H1 (cell line): ENCODE results near the gene ZNF652. TPM values are rescaled to one million over a fixed set of nuclear protein-coding genes. Genes with fewer than 3 reads are reported as not detected.
A peak's percentile ranks its signal among the peaks of the same experiment; 100 is the strongest.

Experiments
- CTCF ChIA-PET: fragments of 300-600 bp; sonication (Branson Sonifier 250); formaldehyde crosslinking; loops from one replicate; lab custom pipeline; 2021; ENCODE audit not compliant: partially characterized antibody; lab: Charles Lee
- POLR2A ChIA-PET: fragments of 300-600 bp; sonication (Branson Sonifier 250); formaldehyde crosslinking; loops from one replicate; lab custom pipeline; 2021; ENCODE audit warnings: inconsistent platforms; ENCODE audit not compliant: partially characterized antibody; lab: Charles Lee
- DNase-seq, 2 experiments: peaks; one replicate each; pipeline versions ENCODE4 v3.0.0 to v3.0.0-alpha.2; 2010 to 2022; ENCODE audit warnings: low spot score in 2 of 2, low read depth in 1 of 2, mixed read lengths in 1 of 2
- FAIRE-seq: peaks from 2 replicates; lab custom pipeline; 2011; peaks lifted over from hg19 to GRCh38; lab: Jason Lieb, UNC
- H2AFZ ChIP-seq: 2 replicates; pipeline ENCODE4 v1.8.1; 2012; ENCODE audit warnings: low read length, inconsistent platforms
- H2AK5ac ChIP-seq: 2 replicates; pipeline ENCODE4 v1.6.1; 2013; ENCODE audit warnings: low read depth, low read length
- H2BK120ac ChIP-seq: replicated peaks from 2 replicates; pipeline ENCODE3; 2013; ENCODE audit warnings: low read depth, low read length, inconsistent platforms
- H2BK12ac ChIP-seq: 2 replicates; pipeline ENCODE4 v1.6.1; 2013; ENCODE audit warnings: low read depth, low read length
- H2BK15ac ChIP-seq: 2 replicates; pipeline ENCODE4 v1.6.1; 2013; ENCODE audit warnings: low read length
- H2BK20ac ChIP-seq: 2 replicates; pipeline ENCODE4 v1.6.1; 2013; ENCODE audit warnings: low read length
- H2BK5ac ChIP-seq: 2 replicates; pipeline ENCODE4 v1.6.1; 2013; ENCODE audit warnings: low read depth, low read length
- H3K14ac ChIP-seq: 2 replicates; pipeline ENCODE4 v1.6.1; 2013; ENCODE audit warnings: inconsistent platforms; ENCODE audit not compliant: insufficient read length
- H3K18ac ChIP-seq: 2 replicates; pipeline ENCODE4 v1.6.1; 2013; ENCODE audit warnings: low read length; ENCODE audit errors: extremely low read depth
- H3K23ac ChIP-seq: 2 replicates; pipeline ENCODE4 v1.6.1; 2013; ENCODE audit warnings: inconsistent platforms; ENCODE audit not compliant: insufficient read length
- H3K23me2 ChIP-seq: 2 replicates; pipeline ENCODE4 v1.6.1; 2013; ENCODE audit warnings: low read depth, low read length
- H3K27ac ChIP-seq: 2 replicates; pipeline ENCODE4 v1.6.1; 2011; ENCODE audit warnings: low read depth, low read length, inconsistent platforms
- H3K27me3 ChIP-seq, 4 experiments: replicated peaks in 1 of 4; 1 replicate in 1 of 4; 2 replicates in 3 of 4; pipeline versions ENCODE4 v1.6.1 to v1.8.1; 2011 to 2013; ENCODE audit warnings: low read length in 3 of 4, mild to moderate bottlenecking in 3 of 4, inconsistent platforms in 2 of 4, mixed read lengths in 2 of 4, moderate library complexity in 1 of 4; ENCODE audit not compliant: control insufficient read depth in 3 of 4, insufficient read depth in 3 of 4; ENCODE audit errors: extremely low read depth in 1 of 4
- H3K36me3 ChIP-seq, 4 experiments: 2 replicates each; pipeline versions ENCODE4 v1.6.1 to v1.8.1; 2011 to 2013; ENCODE audit warnings: mild to moderate bottlenecking in 4 of 4, low read length in 3 of 4, moderate library complexity in 2 of 4, control low read depth in 1 of 4, inconsistent platforms in 1 of 4; ENCODE audit not compliant: insufficient read depth in 4 of 4, control insufficient read depth in 2 of 4
- H3K4ac ChIP-seq: replicated peaks from 2 replicates; pipeline ENCODE3; 2013; ENCODE audit warnings: low read length, low read depth, mixed read lengths, inconsistent platforms; ENCODE audit not compliant: insufficient read length
- H3K4me1 ChIP-seq, 4 experiments: replicated peaks in 1 of 4; 1 replicate in 1 of 4; 2 replicates in 3 of 4; pipeline versions ENCODE4 v1.6.1 to v1.8.1; 2011 to 2013; ENCODE audit warnings: low read length in 3 of 4, inconsistent platforms in 2 of 4, mixed read lengths in 1 of 4; ENCODE audit not compliant: insufficient read depth in 4 of 4, control insufficient read depth in 3 of 4
- H3K4me2 ChIP-seq, 2 experiments: 2 replicates each; pipeline versions ENCODE4 v1.6.1 to v1.8.1; 2011 to 2013; ENCODE audit warnings: low read depth in 2 of 2, low read length in 2 of 2, control low read depth in 1 of 2, inconsistent platforms in 1 of 2, mild to moderate bottlenecking in 1 of 2; ENCODE audit not compliant: insufficient read depth in 1 of 2
- H3K4me3 ChIP-seq, 4 experiments: fragments of 200-600, 300-600 bp in 1 of 4; sonication (generic), shearing (Covaris generic), sonication (Bioruptor Twin) in 1 of 4; 2 replicates each; pipeline versions ENCODE4 v1.5.1 to v1.8.1; 2011 to 2016; ENCODE audit warnings: low read length in 4 of 4, low read depth in 3 of 4, control low read depth in 2 of 4, inconsistent platforms in 2 of 4, mild to moderate bottlenecking in 2 of 4, mixed read lengths in 1 of 4, moderate library complexity in 1 of 4; ENCODE audit not compliant: insufficient read depth in 2 of 4; ENCODE audit errors: extremely low read depth in 1 of 4
- H3K56ac ChIP-seq: replicated peaks from 2 replicates; pipeline ENCODE3; 2013; ENCODE audit warnings: low read depth, mild to moderate bottlenecking, mixed read lengths, low read length, inconsistent platforms; ENCODE audit not compliant: insufficient read length
- H3K79me1 ChIP-seq: 2 replicates; pipeline ENCODE4 v1.6.1; 2013; ENCODE audit warnings: low read depth, low read length, control low read depth
- H3K79me2 ChIP-seq, 2 experiments: 2 replicates each; pipeline versions ENCODE4 v1.6.1 to v1.8.1; 2012 to 2013; ENCODE audit warnings: low read length in 2 of 2, mild to moderate bottlenecking in 2 of 2, inconsistent platforms in 1 of 2; ENCODE audit not compliant: insufficient read depth in 2 of 2, control insufficient read depth in 1 of 2
- H3K9ac ChIP-seq, 4 experiments: replicated peaks in 1 of 4; 1 replicate in 1 of 4; 2 replicates in 3 of 4; pipeline versions ENCODE4 v1.6.1 to v1.8.1; 2011 to 2013; ENCODE audit warnings: low read depth in 3 of 4, low read length in 3 of 4, control low read depth in 2 of 4, mild to moderate bottlenecking in 2 of 4, moderate library complexity in 2 of 4, inconsistent platforms in 1 of 4; ENCODE audit errors: extremely low read depth in 1 of 4
- H3K9me3 ChIP-seq, 2 experiments: 2 replicates each; pipeline versions ENCODE4 v1.6.1 to v1.8.1; 2012 to 2013; ENCODE audit warnings: mild to moderate bottlenecking in 2 of 2, moderate library complexity in 2 of 2, control low read depth in 1 of 2, inconsistent platforms in 1 of 2, low read depth in 1 of 2, low read length in 1 of 2, mixed read lengths in 1 of 2; ENCODE audit not compliant: insufficient read depth in 2 of 2
- H4K20me1 ChIP-seq, 2 experiments: replicated peaks in 1 of 2; 2 replicates each; pipeline versions ENCODE3 to v1.8.1; 2011 to 2013; ENCODE audit warnings: inconsistent platforms in 2 of 2, low read length in 2 of 2, mild to moderate bottlenecking in 1 of 2; ENCODE audit not compliant: insufficient read depth in 2 of 2, control insufficient read depth in 1 of 2
- H4K5ac ChIP-seq: 2 replicates; pipeline ENCODE4 v1.6.1; 2013; ENCODE audit warnings: low read length, low read depth, mixed read lengths, inconsistent platforms; ENCODE audit not compliant: insufficient read length
- H4K8ac ChIP-seq: 2 replicates; pipeline ENCODE4 v1.8.0; 2013; ENCODE audit warnings: mild to moderate bottlenecking, moderate library complexity, low read length, inconsistent platforms; ENCODE audit not compliant: insufficient read depth; ENCODE audit errors: extremely low read depth
- H4K91ac ChIP-seq: replicated peaks from 2 replicates; pipeline ENCODE3; 2013; ENCODE audit warnings: low read length, mixed read lengths, inconsistent platforms; ENCODE audit not compliant: insufficient read length
- ASH2L ChIP-seq: fragments of 200-600, 300-600 bp; sonication (generic); IDR thresholded peaks from one replicate; pipeline ENCODE4 v1.7.1; 2017; ENCODE audit warnings: low read length
- WGBS, 2 experiments: shearing (Covaris generic) in 1 of 2; methylation state at CpG; one replicate each; pipeline versions ENCODE4 v1.1.6 to v1.1.7; 2013 to 2015; ENCODE audit warnings: low lambda C conversion rate in 2 of 2, mixed read lengths in 2 of 2, inconsistent platforms in 1 of 2, low coverage in 1 of 2, missing lambda C conversion rate in 1 of 2; ENCODE audit not compliant: insufficient replicate concordance in 2 of 2, insufficient coverage in 1 of 2, insufficient read length in 1 of 2; ENCODE audit errors: extremely low coverage in 1 of 2, missing lambda C conversion rate in 1 of 2; 5-methylcytosine and 5-hydroxymethylcytosine counted together
- polyA plus RNA-seq, 7 experiments: library from polyadenylated mRNA; depleted of rRNA in 3 of 7; stranded (reverse) in 5 of 7; unstranded in 2 of 7; fragments of >200 nt in 5 of 7; fragments of 200-250 nt in 2 of 7; gene quantifications; 1 replicate in 5 of 7; 2 replicates in 1 of 7; 4 replicates in 1 of 7; pipeline versions ENCODE4 v1.2.1 to v1.2.3, GENCODE V29; 2011 to 2013; ENCODE audit warnings: missing spikeins in 2 of 7, mixed read lengths in 2 of 7
- total RNA-seq: library from RNA; stranded (reverse); fragmentation: NEBNext Ultra II Directional; extraction: Animal tissue kit (Norgen Biotek cat#: 25700); gene quantifications from 2 replicates; pipeline ENCODE4 v1.2.1, GENCODE V29; 2021

Gene ZNF652
- total and polyA plus RNA-seq, 2 of the 8 experiments (the other 6 are each of a cell fraction or from before 2014, with no cell fraction given), result 13.5 to 39.6 TPM

DNA sequence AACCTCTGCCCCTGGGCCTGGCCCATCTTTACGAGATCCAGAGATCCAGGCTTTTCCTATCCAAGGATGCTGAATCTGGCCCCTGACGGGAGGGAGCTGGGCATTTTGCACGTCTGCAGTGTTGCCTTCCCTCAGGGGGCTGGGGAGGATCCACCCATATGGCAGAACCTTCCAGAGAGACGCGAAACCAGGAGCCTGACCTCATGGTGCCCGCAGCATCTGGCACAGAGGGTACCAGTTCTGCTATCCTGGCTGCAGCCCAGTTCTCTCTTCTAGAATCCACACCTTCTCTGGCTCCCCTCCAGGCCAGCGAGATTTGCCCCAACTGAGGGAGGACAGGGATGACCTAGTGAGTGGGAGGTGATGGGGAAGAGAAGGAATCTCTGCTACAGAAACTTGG is 20.5 kb upstream of the ZNF652 start:
- DNase-seq, result no peak
- Histone ChIP-seq H2BK120ac (no peak overlapping the region), H3K9ac (no peak overlapping the region), H2BK5ac (no peak overlapping the region), H2AK5ac (no peak overlapping the region), H2BK20ac (no peak overlapping the region), H4K20me1 (no peaks in the 10 kb centered on the region), H3K9me3 (no peaks in the 10 kb centered on the region), H3K56ac (no peak overlapping the region), H3K27me3 (no peaks in the 10 kb centered on the region), H3K23me2 (no peaks in the 10 kb centered on the region), H2BK12ac (no peak overlapping the region), H3K4ac (peak overlapping the region; percentile 25), H3K14ac (no peak overlapping the region), H3K23ac (no peak overlapping the region), H4K8ac (no peak overlapping the region), H2AFZ (no peak overlapping the region), H3K79me2 (no peaks in the 10 kb centered on the region), H3K36me3 (no peaks in the 10 kb centered on the region), H3K4me3 (no peak overlapping the region), H3K4me1 (no peaks in the 10 kb centered on the region), H4K5ac (no peak overlapping the region), H4K91ac (no peak overlapping the region), H3K79me1 (no peaks in the 10 kb centered on the region), H3K4me2 (no peak overlapping the region), H3K27ac (no peak overlapping the region), H3K18ac (no peak overlapping the region), H2BK15ac (no peak overlapping the region)
- WGBS, 2 experiments, result 84% methylated on average over 7 of the region's 7 CpGs; no CpG with 5 or more reads in 1 of the 2 experiments
- ChIA-PET CTCF (interaction anchor here (0.7 to 7.5 kb wide), 6 partner anchors 9 to 174 kb away, joined by 3 to 65 read pairs (median 5); no protein-coding TSS in a partner anchor), POLR2A (interaction anchor here (1.0 to 1.4 kb wide), 2 partner anchors 20 to 36 kb away, joined by 3 to 4 read pairs; partner anchors contain the start of gene ZNF652)
- no peak for FAIRE-seq
- TF ChIP-seq ASH2L, result no peak
